ENCODE measurements around the gene WDFY2. TPM values are rescaled to one million over a fixed set of nuclear protein-coding genes. Genes with fewer than 3 reads are reported as not detected.

Gene WDFY2
- total and polyA plus RNA-seq, 10 of the 15 experiments (the other 5 are each of a cell fraction or from before 2014, with no cell fraction given): 2.1 to 13.0 (median 8.1) TPM

DNA sequence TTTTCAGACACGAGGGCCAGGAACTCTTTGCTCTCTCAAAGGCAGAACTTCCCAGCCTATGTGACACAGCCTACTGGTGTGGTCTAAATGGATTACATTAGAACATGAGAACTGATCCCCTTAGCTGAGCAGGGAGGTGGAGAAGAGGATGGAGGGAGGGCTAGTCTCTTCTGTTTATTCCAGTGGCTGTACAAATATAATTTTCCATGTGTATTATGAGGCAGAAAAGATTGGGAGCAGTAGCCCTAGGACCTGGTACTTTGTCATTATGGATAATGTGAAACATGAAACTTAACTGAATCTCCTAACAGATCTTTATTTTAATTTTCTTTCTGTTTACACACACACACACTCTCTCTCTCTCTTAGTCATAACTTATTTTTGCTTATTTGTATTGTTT lies 82.1 kb downstream of the WDFY2 start:
- no peak for FAIRE-seq
- SMC1A ChIA-PET (ENCODE audit: uncharacterized antibody, unreplicated experiment): no interaction called here
- no TSS peak for BruUV-seq (replicated peaks)
- Histone ChIP-seq H2AFZ (ENCODE audit: control insufficient read depth, low read depth, low read length) (no peak overlapping the region), H3K79me2 (ENCODE audit: control insufficient read depth, insufficient read depth, low read length) (no peaks in the 10 kb centered on the region), H3K4me2 (ENCODE audit: control insufficient read depth, insufficient read depth) (no peak overlapping the region), H3K36me3 (ENCODE audit: control insufficient read depth in 2 of 2, insufficient read depth in 2 of 2, low read length in 1 of 2) (no peaks in the 10 kb centered on the region), H3K27ac (ENCODE audit: control insufficient read depth, insufficient read depth) (no peak overlapping the region), H3K27me3 (replicated peaks in 1 of 2; ENCODE audit: control insufficient read depth in 2 of 2, insufficient read depth in 2 of 2, low read length in 1 of 2) (no peaks in the 10 kb centered on the region), H3K4me1 (ENCODE audit: control insufficient read depth, insufficient read depth, low read length) (no peaks in the 10 kb centered on the region), H4K20me1 (ENCODE audit: control insufficient read depth, insufficient read depth) (no peaks in the 10 kb centered on the region), H3K4me3 (no peak overlapping the region), H3K9me3 (replicated peaks; ENCODE audit: control insufficient read depth, insufficient read depth, low read length) (peaks cover under 1% of the 10 kb centered on the region; the same call in 1 of the 3 replicates), H3K9ac (ENCODE audit: control insufficient read depth, insufficient read depth, low read length) (no peak overlapping the region)
- RAD21 ChIA-PET (ENCODE audit: unreplicated experiment): no interaction called here
- in situ Hi-C loops (cut with MboI): no loop called here
- intact Hi-C loops (cut with micrococcal nuclease; ENCODE audit: unreplicated experiment): no loop called here
- no peak for DNase-seq (ENCODE audit: low read depth, low spot score)
- CTCF ChIA-PET: no interaction called here
- WGBS (ENCODE audit: insufficient coverage, insufficient replicate concordance, low lambda C conversion rate, missing lambda C conversion rate): 100% methylated on average over 1 of the region's 1 CpG
- ATAC-seq: no peak
- TF ChIP-seq, protein P1, sequence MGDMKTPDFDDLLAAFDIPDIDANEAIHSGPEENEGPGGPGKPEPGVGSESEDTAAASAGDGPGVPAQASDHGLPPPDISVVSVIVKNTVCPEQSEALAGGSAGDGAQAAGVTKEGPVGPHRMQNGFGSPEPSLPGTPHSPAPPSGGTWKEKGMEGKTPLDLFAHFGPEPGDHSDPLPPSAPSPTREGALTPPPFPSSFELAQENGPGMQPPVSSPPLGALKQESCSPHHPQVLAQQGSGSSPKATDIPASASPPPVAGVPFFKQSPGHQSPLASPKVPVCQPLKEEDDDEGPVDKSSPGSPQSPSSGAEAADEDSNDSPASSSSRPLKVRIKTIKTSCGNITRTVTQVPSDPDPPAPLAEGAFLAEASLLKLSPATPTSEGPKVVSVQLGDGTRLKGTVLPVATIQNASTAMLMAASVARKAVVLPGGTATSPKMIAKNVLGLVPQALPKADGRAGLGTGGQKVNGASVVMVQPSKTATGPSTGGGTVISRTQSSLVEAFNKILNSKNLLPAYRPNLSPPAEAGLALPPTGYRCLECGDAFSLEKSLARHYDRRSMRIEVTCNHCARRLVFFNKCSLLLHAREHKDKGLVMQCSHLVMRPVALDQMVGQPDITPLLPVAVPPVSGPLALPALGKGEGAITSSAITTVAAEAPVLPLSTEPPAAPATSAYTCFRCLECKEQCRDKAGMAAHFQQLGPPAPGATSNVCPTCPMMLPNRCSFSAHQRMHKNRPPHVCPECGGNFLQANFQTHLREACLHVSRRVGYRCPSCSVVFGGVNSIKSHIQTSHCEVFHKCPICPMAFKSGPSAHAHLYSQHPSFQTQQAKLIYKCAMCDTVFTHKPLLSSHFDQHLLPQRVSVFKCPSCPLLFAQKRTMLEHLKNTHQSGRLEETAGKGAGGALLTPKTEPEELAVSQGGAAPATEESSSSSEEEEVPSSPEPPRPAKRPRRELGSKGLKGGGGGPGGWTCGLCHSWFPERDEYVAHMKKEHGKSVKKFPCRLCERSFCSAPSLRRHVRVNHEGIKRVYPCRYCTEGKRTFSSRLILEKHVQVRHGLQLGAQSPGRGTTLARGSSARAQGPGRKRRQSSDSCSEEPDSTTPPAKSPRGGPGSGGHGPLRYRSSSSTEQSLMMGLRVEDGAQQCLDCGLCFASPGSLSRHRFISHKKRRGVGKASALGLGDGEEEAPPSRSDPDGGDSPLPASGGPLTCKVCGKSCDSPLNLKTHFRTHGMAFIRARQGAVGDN (IDR thresholded peaks at IDR 0.05): no peak
- TF ChIP-seq TARDBP (IDR thresholded peaks at IDR 0.05; ENCODE audit: borderline replicate concordance) (no peak), STAT3 (IDR thresholded peaks at IDR 0.05; ENCODE audit: low read depth, low read length) (no peak), SUZ12 (IDR thresholded peaks at IDR 0.05; ENCODE audit: unreplicated experiment) (no peak)
- POLR2A ChIA-PET: no interaction called here

DNA sequence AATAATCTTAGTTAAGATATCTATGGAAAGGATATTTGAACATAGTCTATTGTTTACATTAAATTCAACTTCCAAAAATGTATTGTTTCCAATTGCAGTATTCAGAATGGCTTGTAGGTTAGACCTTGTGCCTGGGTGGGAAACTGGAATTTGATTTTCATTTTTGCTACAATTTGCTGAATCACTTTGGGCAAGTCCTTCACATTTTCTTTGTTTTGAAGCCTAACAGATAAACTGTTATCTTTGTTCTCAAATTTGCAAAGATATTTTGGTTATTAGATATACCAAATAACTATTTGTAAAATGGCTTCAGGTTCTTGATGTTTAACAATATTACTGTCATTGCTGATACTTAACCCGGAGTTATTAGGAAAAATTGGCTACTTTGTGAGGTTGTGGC lies 82.6 kb downstream of the WDFY2 start:
- BruUV-seq (replicated peaks): no TSS peak
- no peak for TF ChIP-seq NFYB (IDR thresholded peaks at IDR 0.05; ENCODE audit: insufficient read depth, low read depth, low read length)
- no peak for TF ChIP-seq SUPT20H (IDR thresholded peaks at IDR 0.05; ENCODE audit: borderline replicate concordance, control insufficient read depth, low read depth, low read length)
- TF ChIP-seq MTA2 (IDR thresholded peaks at IDR 0.05; ENCODE audit: low read depth): no peak
- TF ChIP-seq, protein P2, sequence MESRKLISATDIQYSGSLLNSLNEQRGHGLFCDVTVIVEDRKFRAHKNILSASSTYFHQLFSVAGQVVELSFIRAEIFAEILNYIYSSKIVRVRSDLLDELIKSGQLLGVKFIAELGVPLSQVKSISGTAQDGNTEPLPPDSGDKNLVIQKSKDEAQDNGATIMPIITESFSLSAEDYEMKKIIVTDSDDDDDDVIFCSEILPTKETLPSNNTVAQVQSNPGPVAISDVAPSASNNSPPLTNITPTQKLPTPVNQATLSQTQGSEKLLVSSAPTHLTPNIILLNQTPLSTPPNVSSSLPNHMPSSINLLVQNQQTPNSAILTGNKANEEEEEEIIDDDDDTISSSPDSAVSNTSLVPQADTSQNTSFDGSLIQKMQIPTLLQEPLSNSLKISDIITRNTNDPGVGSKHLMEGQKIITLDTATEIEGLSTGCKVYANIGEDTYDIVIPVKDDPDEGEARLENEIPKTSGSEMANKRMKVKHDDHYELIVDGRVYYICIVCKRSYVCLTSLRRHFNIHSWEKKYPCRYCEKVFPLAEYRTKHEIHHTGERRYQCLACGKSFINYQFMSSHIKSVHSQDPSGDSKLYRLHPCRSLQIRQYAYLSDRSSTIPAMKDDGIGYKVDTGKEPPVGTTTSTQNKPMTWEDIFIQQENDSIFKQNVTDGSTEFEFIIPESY (IDR thresholded peaks at IDR 0.05): no peak
- no peak for TF ChIP-seq KDM1A (IDR thresholded peaks at IDR 0.05; ENCODE audit: borderline replicate concordance)
- TF ChIP-seq NFXL1 (IDR thresholded peaks at IDR 0.05; ENCODE audit: borderline replicate concordance): no peak
- TF ChIP-seq RUNX3 (IDR thresholded peaks at IDR 0.05; ENCODE audit: low read length): no peak

More for the DNA sequence above, 82.6 kb downstream of the WDFY2 start:
- WGBS (ENCODE audit: insufficient coverage, insufficient replicate concordance, low lambda C conversion rate, missing lambda C conversion rate): 97% methylated on average over 1 of the region's 1 CpG
- DNase-seq (ENCODE audit: low read depth, low spot score) (no peak), FAIRE-seq (no peak), ATAC-seq (no peak)
- H3K4me1 ChIP-seq (ENCODE audit: control insufficient read depth, insufficient read depth, low read length): no peaks in the 10 kb centered on the region
- ChIA-PET POLR2A (no interaction called here), RAD21 (ENCODE audit: unreplicated experiment) (no interaction called here), CTCF (no interaction called here), SMC1A (ENCODE audit: uncharacterized antibody, unreplicated experiment) (no interaction called here)
- in situ Hi-C loops (cut with MboI): no loop called here
- H2AFZ ChIP-seq (ENCODE audit: control insufficient read depth, low read depth, low read length): no peak overlapping the region
- peaks cover 2% of the 10 kb centered on the region; the same call in 1 of the 3 replicates for H3K9me3 ChIP-seq (replicated peaks; ENCODE audit: control insufficient read depth, insufficient read depth, low read length)
- no peak overlapping the region for H3K4me2 ChIP-seq (ENCODE audit: control insufficient read depth, insufficient read depth)
- H3K79me2 ChIP-seq (ENCODE audit: control insufficient read depth, insufficient read depth, low read length): no peaks in the 10 kb centered on the region
- H3K27ac ChIP-seq (ENCODE audit: control insufficient read depth, insufficient read depth): no peak overlapping the region
- H3K4me3 ChIP-seq: no peak overlapping the region
- H3K9ac ChIP-seq (ENCODE audit: control insufficient read depth, insufficient read depth, low read length): no peak overlapping the region
- intact Hi-C loops (cut with micrococcal nuclease; ENCODE audit: unreplicated experiment): no loop called here
- no peaks in the 10 kb centered on the region for H4K20me1 ChIP-seq (ENCODE audit: control insufficient read depth, insufficient read depth)
- no peaks in the 10 kb centered on the region for H3K27me3 ChIP-seq (replicated peaks in 1 of 2; ENCODE audit: control insufficient read depth in 2 of 2, insufficient read depth in 2 of 2, low read length in 1 of 2)
- H3K36me3 ChIP-seq (ENCODE audit: control insufficient read depth in 2 of 2, insufficient read depth in 2 of 2, low read length in 1 of 2): no peaks in the 10 kb centered on the region

Measured in GM12878 (cell line).